ENCODE data around the gene PRRT2.

The PRRT2 gene

DNA sequence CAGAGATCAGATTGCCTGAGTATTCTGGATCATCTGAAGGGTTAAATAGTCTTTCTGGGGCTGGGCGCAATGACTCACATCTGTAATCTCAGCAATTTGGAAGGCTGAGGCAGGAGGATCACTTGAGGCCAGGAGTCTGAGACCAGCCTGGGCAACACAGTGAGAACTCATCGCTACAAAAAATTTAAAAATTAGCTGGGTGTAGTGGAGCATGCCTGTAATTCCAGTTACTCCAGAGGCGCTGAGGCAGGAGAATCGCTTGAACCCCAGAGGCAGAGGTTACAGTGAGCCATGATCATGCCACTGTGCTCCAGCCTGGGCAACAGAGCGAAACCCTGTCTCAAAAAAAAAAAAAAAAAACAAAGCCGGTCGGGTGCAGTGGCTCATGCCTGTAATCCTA is 23.9 kb downstream of the PRRT2 start:
- DNase-seq, result no peak

DNA sequence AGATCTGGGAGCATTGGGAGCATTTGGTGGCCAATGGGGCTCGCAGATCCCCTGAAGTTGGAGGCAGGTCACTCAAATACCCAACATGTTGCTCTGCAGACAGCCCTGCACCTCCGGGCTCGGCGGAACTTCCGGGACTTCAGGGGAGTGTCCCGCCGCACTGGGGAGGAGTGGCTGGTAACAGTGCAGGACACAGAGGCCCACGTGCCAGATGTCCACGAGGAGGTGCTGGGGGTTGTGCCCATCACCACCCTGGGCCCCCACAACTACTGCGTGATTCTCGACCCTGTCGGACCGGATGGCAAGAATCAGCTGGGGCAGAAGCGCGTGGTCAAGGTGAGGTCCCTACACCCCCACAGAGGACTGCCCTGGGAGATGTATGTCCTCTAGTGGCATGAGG is 24.6 kb downstream of the PRRT2 start:
- no peak for DNase-seq

DNA sequence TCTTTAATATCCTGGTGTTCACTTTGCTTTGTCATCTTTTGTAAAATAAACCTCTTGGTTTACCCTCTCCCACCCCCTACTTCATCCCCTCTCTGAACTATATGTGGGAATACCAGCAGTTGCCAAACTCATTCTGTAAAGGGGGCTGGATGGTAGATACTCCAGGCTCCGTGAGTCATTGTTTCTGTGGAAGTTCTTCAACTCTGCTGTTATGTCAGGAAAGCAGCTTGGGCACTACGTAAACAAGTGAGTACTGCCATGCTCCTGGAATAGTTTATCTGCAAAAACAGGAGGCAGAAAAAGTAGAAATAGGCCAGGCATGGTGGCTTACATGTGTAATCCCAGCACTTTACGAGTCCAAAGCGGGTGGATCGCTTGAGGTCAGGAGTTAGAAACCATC is 25.8 kb downstream of the PRRT2 start:
- DNase-seq, result no peak

DNA sequence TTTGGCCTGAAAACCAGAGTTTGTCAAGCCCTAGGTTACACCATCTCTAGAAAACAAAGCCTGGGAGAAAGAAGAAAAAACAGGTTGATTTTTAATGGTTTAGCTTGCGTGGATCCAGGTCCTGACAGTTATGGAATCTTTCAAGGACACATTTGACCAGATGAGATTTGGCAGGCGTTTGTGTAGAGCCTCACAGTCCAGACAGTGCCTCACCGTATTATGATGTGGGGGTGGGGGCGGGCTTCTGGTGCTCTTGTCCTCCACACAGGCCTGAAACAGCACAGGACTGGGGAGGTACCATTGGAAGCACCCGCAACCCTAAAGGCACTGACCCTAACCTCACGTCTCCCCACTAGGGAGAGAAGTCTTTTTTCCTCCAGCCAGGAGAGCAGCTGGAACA is 27.8 kb downstream of the PRRT2 start:
- DNase-seq, result no peak

DNA sequence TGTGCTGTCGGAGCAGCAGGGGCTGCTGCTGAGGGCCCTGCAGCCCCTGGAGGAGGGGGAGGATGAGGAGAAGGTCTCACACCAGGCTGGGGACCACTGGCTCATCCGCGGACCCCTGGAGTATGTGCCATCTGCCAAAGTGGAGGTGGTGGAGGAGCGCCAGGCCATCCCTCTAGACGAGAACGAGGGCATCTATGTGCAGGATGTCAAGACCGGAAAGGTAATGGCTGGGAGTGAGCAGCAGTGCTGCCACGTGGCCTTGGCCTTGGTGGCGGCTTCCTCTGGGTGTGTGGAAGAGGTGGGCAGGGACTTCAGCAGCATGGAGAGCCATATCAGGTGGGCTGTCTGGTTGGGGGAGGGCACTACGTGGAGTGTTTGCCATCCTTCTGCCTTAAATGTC is 28.2 kb downstream of the PRRT2 start:
- no peak for DNase-seq

DNA sequence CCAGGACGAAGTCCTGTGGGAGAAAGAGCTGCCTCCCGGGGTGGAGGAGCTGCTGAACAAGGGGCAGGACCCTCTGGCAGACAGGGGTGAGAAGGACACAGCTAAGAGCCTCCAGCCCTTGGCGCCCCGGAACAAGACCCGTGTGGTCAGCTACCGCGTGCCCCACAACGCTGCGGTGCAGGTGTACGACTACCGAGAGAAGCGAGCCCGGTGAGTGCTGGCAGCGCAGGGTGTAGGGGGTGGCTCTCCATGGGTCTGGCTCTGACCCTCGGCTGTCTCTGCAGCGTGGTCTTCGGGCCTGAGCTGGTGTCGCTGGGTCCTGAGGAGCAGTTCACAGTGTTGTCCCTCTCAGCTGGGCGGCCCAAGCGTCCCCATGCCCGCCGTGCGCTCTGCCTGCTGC is 29.6 kb downstream of the PRRT2 start:
- DNase-seq, result no peak

DNA sequence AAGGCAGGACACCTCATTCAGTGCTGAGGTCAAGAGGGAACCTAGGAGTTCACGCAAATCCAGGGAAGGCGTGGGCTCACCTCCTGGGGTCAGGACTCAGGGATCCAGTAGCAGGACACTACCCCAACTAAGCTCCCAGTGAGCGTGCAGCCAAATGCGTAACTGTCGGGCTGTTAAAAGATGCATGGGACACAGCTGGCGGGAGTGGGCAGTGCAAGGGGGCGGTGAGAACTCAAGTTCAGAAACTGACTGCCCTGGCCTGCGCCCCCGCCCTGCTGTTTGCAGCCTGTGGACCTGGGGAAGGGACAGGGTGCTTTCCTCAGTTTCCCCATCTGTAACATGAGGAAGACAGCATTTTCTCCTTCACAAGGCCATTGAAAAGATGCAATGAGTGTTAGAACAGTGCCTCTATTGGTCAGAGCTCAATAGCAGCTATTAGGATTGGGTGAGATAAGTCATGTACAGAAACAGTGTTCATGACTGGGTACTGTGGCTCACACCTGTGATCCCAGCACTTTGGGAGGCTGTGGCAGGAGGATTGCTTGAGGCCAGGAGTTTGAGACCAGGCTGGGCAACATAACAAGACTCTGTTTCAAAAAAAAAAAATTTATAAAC is 30.8 kb downstream of the PRRT2 start:
- no peak for DNase-seq

DNA sequence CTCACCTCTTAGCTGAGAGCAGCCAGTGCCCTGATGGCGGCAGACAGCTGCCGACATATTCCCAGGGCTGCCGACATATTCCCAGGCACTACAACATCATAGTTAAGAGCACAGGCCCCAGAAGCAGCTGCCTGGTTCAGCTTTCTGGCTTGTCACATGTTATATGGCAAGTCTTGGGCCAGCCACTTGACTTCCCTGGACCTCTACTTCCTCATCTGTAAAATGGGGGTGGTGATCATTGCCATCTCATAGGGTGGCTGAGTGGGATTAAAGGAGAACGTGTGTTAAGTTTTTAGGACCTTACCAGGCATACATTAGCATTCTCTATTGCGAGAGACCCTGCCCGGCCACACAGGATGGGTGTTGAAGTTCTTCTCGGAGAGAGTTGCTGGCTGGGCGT is 31.9 kb downstream of the PRRT2 start:
- DNase-seq, result no peak

DNA sequence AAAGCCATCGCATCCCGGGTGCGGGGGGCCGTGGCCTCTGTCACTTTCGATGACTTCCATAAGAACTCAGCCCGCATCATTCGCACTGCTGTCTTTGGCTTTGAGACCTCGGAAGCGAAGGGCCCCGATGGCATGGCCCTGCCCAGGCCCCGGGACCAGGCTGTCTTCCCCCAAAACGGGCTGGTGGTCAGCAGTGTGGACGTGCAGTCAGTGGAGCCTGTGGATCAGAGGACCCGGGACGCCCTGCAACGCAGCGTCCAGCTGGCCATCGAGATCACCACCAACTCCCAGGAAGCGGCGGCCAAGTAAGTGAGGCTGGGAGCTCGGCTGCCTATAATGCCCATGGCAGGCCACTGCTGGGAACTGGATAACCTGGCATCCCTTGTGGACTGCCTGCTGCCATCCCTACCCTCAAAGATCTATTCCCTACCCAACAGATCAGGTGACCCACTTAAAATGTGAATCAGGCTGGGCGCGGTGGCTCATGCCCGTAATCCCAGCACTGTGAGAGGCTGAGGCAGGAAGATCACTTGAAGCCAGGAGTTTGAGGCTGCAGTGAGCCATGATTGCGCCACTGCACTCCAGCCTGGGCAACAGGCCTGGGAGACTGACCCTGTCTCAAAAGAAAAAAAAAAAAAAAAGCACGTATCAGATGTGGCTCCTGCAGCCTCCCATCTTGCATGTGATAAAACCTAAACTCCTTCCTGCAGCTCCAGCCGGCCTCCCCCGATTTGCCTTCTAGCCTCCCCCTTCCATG is 32.8 kb downstream of the PRRT2 start:
- DNase-seq, result no peak

DNA sequence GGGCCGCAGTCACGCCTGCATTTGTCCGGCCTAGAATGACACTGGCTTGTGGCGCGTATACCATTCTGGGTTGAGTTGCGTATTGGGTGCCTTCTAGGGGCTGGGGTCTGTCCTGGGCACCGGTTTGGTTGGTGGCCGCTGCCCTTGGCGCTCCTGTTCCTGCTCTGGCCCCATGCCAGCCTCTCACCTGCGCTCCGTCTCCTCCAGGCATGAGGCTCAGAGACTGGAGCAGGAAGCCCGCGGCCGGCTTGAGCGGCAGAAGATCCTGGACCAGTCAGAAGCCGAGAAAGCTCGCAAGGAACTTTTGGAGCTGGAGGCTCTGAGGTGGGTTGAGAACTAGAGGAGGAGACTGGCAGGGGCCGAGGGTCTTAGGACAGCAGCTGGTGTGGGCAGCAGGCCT is 33.7 kb downstream of the PRRT2 start:
- DNase-seq, result no peak

DNA sequence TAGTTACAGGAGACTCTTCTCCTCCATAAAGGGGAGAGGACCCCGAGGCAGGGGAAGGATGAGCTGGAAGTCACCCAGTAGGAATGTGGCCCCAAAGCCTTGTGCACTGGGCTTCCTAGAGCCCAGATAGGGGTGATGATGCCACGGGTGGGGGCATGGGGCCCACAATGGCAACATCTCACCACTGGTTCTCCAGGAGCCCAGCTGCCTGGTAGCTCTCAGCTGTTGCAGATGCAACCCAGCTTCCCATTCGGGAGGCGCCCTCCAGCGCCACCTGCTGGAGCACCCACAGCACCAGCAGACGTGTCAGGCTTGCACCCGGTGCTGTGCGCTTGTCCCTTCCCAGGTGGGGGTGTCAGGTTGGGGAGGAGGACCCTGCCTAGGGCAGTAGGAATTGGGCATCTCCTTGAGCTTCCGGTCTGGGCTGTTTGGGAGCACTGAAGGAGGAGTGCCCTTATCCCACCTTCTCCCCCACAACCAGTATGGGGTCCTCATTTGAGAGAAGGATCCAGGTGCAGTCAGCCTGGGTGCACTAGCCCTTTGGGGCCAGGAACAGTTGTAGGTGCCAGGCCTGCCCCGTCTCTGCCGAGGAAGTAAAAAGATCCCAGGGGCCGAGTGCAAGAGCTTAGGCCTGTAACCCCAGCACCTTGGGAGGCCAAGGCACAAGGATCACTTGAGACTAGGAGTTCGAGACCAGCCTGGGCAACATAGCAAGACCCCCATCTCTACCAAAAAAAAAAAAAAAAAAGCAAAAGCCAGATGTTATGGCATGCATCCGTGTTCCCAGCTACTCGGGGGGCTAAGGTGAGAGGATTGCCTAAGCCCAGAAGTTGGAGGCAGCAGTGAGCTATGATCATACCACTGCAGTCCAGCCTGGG is 36.7 kb downstream of the PRRT2 start:
- DNase-seq, result peak; percentile 84

DNA sequence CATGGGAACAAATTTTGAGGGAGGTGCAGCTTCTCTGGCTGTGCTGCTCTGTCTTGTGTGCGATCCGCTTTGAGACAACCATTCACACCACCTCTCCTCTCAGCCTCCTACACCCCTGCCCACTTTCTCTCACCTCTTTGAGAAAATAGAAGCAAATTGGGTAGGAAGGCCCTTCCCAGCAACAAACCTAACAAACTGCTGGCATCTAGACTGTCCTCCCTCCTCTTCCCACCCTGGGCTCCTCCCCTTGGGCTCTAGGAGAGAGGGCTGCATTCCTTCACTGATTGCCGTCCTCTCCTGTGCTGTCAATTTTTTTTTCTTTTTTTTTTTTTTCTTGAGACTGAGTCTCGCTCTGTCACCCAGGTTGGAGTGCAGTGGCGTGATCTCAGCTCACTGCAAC is 37.5 kb downstream of the PRRT2 start:
- no peak for DNase-seq

DNA sequence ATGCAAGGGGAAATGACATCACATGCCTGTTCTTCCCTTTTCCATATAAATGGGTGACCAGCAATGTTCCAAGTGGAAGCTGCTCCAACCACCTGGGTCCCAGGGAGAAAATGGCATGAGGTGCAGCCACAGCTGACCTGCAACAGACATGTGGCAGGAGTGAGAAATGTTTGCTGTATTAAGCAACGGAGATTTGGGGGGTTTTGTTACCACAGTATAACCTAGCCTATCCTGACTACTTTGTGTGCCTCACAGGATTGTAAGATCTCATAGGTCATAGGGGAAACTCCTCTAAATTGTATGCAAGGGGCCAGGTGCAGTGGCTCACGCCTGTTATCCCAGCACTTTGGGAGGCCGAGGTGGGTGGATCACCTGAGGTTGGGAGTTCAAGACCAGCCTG is 39.0 kb downstream of the PRRT2 start:
- no peak for DNase-seq

DNA sequence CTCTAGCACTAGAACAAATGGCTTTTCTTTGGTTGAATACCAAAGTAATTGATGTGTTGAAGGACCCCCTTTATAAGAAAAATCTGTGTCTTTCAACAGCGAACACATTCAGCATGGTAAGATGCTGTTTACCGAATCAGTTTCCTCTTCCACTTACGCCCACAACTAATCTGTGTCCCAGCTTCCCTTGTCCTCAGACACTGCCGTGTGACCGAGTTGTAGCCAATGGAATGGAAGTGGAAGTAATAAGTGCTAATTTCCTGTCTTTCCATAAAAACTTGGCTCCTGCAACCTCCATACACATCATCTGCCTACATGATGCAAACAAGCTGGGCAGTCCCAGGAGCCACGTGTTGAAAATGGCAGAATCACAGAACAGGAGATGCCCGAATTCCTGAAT is 40.7 kb downstream of the PRRT2 start:
- no peak for DNase-seq

DNA sequence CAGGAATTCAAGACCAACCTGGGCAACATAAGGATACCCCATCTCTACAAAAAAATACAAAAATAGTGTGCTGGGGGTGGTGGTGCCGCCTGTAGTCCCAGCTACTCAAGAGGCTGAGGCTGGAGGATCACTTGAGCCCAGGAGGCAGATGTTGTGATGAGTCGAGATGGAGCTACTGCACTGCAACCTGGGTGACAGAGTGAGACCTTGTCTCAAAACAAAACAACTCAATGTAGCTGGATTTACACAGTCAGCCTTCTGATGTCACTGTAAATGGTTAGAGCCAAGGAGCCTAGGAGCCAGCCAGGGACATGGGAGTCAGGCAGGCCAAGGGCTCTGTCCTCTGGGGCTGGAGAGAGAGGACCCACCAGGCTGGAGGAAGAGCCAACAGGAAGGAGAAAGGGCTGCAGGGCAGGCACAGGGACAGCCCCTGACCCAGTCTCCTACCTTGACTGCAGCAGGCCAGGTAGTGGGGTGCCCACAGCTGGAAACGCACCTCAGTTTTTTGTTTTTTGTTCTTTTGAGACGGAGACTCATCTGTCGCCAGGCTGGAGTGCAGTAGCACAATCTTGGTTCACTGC is 42.6 kb downstream of the PRRT2 start:
- no peak for DNase-seq

DNA sequence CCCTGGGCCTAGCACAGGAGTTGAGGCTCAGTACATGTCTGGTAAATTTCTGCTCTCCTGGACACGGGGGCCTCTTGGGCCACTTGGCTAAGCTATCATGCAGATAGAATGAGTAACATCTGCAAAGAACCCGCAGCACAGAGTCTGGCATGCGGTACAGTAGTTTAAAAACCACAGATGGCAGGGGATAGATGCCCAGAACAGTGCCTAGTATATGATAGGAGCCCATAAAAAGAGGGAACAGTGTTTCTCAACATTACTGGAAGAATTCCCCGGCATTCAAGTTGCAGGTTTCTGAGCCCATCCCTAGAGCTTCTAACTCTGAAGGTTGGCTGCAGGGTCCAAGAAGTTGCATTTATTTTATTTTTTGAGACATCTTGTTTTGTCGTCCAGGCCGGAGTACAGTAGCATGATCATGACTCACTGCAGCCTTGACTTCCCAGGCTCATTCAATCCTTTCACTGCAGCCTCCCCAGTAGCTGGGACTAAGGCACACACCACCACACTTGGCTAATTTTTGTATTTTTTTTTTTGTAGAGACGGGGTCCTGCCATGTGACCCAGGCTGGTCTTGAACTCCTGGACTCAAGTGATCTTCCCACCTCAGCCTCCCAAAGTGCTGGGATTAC is 45.3 kb downstream of the PRRT2 start:
- DNase-seq, result no peak

DNA sequence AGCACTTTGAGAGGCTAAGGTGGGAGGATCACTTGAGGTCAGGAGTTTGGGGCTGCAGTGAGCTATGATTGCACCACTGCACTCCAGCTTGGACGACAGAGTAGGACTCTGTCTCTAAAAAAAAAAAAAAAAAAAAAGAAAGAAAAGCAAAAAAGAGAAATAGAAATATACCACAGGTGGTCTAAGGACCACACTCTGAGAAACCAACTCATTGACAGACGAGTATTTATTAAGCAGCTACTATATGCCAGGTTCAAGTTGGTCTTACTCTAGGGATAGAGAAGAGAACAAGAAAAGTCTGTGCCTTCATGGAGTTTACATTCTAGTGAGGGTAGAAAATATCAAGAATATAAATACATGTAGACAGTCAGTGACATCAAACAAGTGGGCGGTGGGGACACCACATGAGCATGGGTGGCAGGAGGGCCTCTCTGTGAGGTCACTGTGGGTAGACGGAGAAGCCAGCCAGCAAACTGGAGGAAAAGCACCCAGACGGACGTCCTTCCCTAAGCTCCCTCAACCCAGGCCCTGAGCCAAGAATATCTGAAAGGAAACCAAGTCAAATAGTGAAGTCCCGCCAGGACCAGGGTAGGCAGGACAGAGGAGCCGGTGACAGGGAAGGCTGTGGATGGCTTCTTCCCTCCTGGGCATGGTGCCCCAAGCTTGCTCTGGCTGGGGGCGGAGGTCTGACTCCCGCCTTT is 46.3 kb downstream of the PRRT2 start:
- DNase-seq, result no peak

DNA sequence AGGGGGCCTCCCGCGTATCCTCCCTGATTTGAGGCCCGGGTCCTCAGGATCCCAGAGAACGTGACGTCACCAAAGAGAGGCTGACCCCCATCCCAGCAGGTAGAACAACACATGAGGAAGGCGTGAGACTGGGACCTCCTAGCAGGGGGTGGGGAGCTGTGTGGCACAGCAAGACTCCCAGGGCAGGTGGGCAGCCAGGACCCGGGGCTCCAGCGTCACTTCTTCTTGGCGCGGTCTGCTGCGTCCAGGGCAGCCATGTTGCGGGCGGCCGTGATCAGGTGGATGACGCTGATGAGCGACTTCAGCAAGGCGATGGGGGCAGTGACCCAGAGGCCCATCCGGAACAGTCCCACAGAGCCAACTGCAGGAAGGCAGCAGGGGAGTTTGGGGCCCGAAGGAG is 47.0 kb downstream of the PRRT2 start:
- no peak for DNase-seq

DNA sequence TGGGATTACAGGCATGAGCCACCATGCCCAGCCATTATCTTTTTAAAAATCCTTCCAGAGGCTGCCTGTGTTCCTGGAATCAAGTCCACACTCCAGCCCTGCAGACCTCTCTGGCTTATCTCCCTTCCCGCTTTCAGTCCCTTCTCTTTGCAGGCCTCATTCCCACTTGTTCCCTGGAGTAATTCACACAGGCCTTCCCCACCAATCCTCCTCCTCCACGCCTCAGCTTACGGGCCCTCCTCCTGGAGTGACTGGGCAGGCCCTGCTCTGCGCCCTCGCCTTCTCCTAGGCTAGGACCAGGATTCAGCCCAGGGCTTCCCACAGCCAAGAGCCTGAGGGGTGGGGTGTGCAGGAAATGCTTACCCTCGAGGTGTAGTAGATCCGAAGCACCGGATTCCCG is 48.2 kb downstream of the PRRT2 start:
- no peak for DNase-seq

DNA sequence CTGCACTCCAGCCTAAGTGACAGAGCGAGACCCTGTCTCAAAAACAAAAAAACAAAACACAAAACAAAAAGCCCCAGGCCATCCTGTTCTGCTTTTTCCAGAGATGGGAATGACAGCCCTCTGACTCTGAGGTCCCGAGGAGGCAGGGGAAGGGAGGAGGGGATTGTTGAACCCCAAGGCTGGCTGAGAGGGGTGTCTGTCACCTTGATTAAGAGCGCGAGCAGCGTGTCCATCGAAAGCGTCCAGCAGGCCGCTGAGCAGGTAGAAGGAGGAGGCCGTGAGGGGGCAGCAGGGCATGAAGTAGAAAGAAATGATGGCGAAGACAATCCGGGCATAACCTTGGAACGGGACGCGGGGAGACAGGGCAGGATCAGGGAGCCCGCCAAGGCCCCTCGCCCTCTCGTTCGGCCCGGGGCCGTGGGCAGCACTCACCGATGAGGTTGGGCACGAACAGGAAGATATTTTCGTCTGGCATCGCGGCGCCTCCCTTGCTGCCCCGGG is 50.4 kb downstream of the PRRT2 start:
- no peak for DNase-seq

DNA sequence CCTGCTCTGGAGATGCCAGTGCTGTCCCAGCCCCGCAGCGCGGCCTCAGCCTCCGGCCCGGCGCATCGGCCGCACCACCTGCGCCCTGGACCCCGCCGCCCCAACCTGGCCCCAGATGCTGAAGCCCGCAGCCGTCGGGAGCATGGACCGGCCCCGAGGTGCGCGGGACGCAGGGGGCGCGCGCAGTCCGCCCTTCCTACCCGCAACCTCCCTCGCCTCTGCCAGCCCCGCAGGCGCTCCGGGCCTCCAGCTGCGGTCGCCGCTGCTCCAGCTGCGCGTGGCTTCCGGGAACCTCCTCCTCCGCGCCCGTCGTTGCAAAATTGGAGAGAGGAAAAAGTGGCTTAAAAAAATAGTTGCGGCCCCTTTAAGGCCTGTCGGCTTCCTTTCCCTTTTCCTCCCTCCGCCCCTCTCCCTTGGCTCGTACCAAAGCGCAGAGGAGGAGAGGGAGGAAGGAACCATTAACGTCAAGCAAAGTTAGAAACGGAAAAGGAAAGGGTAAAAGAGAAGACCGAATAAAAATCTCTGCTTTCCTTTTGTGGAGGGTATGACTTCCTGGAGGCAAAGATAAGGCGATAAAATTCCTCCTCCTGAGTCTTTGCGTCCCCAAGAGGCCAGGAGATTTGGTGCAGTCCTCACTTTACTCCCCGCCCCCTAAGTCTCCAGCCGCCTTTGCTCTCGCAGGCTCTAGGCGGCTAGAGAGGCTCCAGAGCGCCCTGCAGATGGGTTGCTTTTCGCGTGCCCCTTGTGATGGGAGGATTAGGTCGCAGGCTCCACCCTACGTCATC is 51.1 kb downstream of the PRRT2 start, which contains the start of gene CDIPT:
Gene CDIPT, minus strand, starts transcription at position 343 of the 785 bp plus-strand sequence. CDS start 369 bp downstream, outside the sequence.
- DNase-seq, result peak; percentile 93
